DMS153 treated with DMSO at 0.1 percent for 48 hours (cell line): ENCODE data around the gene EGFR.
A peak's percentile ranks its signal among the peaks of the same experiment; 100 is the strongest.

ENCODE experiments used
- DNase-seq: peaks from one replicate; lab custom pipeline; 2025; ENCODE audit not compliant: unreplicated experiment; lab: John Stamatoyannopoulos, UW

EGFR gene

DNA sequence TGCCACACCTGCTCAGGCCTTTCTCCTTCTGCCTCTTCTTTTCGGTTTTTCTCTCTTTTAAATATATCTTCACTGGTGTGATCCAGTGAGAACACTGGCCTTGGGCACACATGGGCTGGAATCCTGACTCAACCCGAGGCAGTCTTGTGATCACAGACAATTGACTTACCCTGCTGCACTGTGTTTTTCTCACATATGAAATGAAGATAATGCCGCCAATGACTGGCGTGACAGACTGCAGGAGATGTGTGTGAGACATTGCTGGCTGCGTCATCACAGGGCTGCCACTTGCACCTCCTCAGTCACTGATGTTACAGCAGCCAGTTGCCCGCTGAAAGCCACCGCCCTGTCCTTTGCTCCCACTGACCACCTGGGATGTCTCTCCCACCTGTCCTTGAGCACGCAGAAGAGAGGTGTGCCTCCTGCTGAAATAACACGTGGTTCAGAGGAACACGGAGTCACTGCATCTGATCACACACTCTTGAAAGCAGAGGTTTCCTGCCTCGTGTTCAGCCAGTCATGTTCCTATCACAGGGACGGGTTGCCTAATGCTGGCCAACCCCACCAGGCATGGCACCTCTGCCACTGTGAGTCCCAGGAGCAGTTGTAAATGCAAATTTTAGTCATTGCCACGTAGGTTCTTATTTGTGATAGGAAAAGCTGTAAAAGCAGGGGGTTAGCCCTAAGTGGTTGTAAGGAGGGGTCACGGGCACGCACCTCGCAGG, 221.8 kb downstream of the EGFR start:
- no peak for DNase-seq

DNA sequence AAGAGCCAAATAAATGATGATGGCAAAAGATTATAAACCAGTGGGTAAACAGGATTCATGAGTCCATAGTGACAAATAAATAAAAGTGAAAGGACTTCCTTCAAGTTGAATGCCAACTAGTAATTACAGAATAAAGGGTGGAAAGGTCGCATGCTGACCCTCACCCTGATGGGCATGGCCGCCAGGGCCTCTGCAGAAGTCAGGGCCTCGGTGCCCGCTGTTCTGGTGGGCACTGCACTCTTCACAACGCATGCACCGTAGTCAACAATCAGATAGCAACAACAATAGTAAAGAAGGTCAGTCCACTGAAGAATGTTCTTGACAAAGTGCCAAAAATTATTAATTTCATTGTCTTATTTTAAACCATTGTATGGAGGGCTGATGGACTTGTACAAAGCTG, 223.1 kb downstream of the EGFR start:
- no peak for DNase-seq

DNA sequence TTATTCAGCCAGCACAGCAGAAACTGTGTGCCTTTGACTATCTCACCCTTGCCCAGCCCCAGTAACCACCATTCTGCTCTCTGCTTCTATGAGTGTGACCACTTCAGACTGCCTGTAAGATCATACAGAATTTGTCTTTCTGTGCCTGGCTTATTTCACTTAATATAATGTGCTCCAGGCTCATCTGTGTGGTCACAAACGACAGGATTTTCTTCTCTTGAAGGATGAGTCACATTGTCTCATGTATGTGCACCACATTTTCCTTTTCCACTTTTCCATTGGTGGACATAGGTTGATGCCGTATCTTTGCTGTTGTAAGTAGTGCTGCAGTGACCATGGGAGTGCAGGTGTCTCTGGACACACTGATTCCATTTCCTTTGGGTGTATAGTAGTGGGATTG, 223.8 kb downstream of the EGFR start:
- DNase-seq, result no peak

DNA sequence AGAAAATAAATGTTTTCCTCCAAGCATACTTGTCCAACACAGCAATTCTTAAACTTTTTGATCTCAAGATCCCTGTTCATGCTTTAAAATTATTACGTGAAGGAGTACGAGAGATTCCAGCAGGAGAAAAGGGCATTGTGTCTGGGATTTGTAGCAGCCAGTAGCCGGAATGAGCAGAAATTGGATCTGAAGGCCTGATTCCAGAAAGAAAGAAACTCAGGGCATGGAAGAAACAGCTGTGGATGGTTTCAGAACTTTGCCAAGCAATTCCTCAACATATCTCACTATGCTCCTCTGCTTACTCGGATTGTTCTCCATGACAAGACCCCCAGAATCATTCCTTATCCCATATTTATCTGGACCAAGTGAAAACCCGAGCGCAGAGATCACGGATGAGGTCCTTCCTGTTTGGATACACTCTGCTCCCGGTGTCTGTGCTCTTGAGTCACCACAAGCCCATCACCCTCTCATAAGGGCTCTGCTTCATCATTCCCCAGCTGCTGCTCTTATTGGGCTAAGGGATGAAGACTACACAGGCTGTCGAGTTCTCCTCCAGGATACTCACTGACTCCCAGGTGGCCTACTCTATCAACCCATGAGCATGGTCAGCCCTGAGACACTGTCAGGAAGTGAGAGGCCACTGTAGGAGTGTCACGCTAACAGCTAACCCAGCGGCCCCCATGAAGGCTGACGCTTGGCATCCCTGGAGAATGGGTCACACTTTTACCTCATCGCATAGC, 225.4 kb downstream of the EGFR start:
- DNase-seq, result no peak

DNA sequence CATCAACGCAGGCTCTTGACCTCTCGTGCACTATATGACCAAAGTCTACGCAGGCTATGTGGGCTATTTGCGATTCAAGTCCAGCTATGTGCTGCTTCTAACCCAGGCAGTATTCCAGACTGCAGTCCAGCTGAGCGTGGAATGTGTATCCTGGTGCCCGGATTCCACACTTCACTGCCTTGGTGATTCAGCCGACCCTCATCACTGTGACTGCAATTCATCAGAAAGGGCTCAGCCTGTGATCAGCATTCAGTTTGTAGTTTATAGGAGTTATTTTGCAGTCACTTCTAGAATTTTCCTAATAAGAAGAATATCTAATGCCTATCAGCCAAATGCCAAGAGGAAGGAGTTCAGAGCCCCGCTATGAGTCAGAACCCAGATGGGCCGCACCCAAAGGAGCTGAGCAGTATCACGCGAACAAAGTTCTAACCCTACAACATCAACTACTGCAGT, 226.5 kb downstream of the EGFR start:
- DNase-seq, result no peak

DNA sequence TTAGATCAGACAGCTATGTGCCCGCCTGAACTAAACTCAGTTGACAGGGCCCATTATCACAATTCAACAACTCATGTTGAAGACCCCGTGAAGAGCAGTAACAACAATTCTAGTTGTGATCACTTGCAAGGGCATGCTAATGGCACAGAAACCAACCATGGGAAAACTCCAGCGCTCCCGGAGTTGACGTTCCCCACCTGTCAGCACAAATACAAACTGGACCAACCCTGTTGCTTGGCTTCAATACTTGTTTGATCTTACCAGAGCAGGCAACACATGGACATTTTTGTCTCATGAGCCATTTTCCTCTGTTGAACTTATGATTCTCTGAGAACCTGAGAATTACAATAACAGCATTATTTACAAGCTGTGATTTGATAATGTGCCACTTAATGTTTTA, 227.4 kb downstream of the EGFR start:
- DNase-seq, result no peak

DNA sequence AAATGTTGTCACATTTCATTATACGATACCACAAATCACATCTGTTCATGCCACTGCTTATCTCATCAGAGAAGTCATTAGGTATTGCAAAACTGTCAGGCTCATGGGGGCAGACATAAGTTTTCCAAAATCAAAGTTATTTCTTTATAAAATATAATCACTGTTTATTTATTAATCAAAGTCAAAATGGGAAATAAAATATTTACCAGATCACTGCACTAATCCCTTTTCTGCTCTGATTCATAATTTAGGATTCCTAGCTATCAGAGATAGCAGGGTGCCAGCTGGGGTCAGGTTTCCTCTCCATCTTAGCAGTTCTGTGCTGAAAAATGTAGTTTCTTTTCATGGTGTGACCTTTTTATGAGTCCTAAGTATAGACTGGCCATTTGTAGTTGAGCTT, 228.6 kb downstream of the EGFR start:
- DNase-seq, result no peak

DNA sequence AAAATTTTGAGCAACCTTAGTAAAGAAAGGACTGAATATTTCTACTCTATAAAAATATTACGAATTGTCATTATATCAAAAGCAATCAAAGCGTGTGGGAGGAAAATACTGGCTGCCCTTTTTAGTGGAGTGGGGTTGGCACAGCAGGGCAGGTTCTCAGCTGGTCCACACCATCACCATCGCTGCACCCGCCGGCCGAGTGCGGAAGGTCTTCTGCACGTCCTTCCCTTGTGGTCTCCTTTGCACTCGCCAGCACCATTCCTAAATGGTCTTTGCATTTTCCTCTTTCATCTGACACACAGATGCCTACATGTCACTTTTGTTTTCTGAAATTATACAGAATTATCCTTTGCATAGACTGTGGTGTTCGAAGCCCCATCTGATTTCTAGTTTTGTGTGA, 229.7 kb downstream of the EGFR start:
- DNase-seq, result no peak

DNA sequence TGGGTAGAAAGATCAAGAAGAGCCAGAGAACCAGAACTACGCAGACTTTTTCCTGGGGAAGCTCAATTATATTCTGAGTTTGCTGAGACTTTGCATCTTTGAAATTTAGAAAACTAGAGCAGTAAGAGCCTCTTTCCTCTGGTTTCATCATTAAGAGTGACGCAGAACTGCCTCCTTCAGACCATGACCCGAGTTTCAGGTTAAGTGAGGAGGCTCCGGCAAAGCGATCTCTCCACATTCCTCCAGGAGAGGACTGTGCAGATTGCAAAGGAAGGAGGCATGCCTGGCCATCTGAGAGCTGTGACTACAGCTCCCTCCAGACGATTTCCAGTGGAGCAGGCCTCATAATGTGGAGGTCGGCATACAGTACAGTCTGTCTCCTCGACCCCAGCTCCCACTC, 230.5 kb downstream of the EGFR start:
- no peak for DNase-seq

DNA sequence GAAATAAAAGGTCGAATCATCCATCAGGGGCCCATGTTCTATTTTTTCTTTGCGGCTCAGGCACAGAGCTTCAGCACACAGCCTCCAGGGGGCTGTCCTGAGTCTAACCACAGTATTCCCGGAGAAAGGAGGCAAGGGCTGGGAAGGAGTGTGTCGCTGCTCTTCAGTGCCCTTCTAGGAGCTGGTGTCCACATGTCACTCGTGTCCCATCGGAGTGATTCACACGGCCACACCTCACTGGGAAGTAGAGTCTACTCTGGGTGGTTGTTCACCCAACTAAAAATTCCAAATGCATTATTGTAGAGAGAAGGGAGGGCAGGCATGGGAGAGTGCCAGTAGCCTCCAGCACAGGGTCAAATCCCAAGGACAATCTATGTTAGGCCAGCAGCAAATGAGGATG, 231.5 kb downstream of the EGFR start:
- DNase-seq, result no peak

DNA sequence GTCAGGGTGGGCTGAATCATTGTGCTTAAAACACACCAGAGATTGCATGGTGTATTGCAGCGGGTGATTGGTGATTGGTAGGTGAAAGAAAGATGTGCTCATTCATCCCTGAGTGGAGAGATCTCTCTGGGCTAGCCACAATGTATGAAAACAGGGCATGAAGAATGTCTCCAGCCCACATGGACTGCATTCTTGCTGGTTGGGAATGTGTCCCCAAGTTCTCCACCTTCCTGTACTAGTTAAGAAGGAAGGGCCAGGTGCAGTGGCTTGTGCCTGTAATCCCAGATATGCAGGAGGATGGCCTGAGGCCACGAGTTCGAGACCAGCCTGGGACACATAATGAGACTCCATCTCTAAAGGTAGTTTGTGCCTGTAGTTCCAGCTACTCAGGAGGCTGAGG, 232.5 kb downstream of the EGFR start:
- DNase-seq, result no peak

DNA sequence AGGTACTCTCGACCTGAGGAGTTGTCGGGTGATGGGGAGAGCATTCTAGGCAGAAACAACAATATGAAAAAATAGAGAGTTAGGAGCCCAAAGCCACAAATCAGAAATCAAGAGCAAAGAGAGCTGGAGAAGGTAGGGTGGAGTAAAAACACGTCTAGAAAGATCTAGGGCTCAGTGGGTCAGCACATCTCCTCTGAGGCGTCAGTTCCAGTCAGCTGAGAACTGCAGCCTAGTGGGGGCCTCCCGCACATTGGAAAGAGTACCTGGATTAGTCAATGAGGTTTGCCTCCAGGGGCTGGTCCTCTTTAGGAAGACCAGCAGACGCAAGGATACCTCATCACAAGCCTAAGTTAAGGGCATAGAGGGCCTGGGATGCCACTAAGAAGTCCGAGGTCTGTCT, 233.1 kb downstream of the EGFR start:
- no peak for DNase-seq

DNA sequence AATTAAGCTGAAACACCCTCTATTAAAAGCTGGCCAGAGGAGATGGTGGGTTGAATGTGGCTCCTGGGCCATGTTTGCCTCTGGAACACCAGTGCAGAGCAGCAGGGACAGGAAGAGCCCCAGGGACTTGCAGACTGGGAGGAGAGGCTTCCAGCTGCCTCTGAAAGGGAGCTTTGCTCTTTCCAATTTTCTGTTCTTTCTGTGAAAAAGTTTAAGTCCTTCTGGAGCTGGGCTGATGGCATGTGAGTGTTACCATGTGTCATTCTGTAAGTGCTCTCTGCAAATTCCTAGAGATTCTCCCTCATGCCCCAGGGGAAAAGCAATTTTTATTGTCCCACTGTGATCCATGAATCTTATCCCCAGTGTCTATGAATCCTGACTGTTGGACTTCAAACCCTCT, 233.6 kb downstream of the EGFR start:
- DNase-seq, result no peak

DNA sequence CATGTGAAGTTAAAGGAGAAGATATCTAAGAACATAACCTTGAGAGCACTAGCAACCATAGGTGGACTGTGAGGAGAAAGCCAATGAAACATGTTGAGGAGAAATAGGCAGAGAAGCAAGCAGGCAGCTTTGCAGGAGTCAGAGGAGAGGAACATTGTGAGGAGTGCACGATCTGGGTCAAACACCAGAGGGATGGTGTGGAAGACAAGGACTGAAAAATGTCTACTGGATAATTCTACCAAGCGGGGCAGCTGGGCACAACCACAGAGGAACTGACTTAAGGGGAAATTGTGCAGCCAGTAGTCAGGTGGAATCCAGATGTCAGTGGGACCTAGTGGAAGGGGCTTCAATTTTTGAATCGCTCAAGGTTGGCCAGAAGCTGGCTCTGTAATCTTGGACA, 234.4 kb downstream of the EGFR start:
- no peak for DNase-seq

DNA sequence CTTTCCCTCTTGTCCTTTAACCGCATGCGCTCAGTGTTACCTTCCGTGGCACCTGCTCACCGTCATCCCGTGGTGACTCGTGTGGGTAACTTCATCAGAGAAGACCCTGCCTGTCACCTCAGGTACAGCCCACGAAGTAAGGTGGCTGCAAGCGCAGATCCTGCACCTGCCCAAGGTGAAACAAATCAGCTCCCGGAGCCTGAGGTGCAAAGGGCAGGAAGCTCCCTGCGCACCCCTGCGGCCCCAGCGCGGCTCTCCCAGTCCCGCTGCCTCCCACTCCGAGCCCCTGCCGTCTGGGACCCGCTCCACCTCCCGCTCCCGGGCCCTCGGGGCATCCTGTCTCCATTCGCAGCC, 235.4 kb downstream of the EGFR start:
- no peak for DNase-seq

DNA sequence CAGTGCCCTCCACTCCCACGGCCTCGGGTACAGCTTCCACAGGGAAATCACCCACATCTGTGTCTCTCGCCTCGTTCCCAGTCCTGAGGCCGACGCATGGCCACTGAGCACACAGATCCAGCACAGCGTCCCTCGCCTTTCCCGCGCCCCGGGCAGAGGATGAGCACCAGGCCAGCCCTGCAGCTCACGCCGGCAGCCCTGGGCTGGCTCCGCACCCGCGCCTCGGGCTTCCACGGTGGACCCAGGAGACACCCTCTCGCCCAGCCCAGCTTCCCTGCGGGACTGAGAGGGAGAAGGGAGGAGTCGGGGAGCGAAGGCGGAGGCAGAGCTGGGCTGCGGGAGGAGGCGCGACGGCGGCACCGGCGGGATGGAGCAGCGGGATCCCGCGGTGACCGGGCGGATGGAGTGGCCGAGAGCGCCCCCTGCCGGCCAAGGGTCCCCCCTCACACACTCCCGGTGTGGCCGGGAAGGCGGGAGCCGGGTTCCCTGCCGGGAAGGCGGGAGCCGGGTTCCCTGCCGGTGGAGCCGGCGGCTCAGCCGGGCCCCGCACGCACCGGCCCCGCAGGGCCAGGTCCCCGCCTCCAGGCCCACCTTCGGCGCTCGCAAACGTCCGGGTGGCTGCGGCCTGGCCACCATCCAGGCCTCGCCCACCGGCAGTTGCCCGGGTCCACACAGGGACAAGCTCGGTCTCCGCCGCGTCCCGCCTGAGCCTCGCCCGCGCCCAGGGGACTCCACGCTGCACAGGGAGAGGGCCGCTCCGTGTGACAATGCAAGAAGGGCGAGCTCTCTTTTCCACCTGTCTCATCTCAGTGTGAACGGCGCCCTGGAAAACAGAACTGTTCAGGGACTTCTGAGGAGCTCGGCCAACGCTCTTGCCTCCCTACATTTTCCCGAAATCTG, 236.0 kb downstream of the EGFR start:
- DNase-seq, result peak; percentile 85

DNA sequence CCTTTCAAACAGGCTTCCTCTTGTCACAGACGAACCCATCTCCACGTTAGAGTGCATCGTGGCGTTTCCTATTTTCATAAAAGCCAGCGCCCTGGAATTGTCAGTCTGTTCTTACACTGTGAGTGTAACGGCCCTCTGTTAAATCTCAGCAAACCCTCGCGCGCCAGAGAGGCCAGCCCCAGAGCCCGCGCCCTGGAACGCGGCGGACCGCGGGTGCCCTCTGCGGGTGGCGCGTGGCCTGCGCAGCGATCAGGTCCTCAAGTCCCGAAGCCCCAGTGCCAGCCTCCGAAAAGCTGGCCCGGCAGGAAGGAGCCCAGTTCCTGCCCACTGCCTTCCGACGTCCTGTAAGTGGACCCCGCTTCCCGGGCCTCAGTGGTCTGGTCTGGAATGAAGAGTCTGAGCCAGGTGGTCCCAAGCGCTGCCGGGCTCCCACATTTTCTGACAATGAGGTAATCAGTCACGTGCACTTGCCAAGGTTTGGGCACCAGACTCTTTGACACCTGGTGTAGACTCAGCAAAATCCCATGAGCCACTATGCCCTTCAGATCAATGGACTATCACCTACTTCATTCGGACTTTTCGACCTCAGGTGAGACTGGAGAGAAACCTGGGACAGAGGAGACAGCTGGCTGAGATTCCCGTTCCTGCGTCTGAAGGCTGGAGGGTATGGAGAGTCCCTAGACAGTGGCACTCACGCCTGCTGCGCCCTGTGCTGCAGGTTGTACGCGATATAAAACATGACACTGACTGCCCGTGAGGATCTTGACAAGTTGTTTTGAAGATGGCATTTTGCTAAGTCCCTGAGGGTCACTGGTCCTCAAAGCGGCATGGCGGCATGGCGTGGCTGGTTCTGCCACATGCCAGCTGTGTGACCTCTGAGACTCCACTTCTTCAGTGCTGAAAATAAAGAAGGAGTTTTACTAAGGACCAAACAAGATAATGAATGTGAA, 237.0 kb downstream of the EGFR start:
- peak; percentile 81 for DNase-seq

DNA sequence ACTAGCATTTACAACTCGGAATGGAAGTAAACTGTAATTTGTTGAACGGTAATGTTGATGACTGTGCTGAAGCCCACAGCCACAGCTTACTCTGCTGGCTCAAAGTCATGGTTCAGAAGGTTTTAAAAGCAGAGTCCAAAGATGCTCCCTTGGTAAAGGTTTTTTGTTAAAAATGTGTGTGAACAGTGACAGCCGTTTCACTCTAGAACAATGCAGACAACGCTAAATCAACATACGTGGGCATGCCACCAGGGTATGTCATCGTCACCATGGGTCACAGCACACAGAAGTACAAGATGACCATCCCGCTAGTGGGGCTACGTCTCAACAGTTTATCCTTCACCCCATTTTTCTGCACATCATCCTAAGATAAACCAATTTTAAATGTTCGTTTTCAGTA, 239.8 kb downstream of the EGFR start:
- DNase-seq, result no peak

DNA sequence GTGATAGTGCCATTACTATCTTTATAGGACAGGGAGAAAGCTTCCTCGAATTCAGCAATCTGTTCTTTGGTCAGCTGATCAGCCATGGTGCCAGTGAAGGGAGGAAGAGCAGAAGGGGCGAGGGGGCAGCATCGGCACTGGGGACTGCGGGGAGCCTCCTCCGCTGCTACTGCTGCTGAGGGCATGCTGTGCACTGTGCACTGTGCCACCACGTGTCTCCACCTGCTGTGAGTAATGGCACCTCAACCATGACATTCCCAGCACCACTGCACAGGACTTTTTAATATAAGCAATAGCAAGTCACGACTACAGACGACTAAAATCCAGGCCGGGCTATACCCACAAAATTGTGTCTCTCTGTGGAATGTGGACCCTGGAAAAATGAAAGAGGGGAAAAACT, 241.4 kb downstream of the EGFR start:
- no peak for DNase-seq

DNA sequence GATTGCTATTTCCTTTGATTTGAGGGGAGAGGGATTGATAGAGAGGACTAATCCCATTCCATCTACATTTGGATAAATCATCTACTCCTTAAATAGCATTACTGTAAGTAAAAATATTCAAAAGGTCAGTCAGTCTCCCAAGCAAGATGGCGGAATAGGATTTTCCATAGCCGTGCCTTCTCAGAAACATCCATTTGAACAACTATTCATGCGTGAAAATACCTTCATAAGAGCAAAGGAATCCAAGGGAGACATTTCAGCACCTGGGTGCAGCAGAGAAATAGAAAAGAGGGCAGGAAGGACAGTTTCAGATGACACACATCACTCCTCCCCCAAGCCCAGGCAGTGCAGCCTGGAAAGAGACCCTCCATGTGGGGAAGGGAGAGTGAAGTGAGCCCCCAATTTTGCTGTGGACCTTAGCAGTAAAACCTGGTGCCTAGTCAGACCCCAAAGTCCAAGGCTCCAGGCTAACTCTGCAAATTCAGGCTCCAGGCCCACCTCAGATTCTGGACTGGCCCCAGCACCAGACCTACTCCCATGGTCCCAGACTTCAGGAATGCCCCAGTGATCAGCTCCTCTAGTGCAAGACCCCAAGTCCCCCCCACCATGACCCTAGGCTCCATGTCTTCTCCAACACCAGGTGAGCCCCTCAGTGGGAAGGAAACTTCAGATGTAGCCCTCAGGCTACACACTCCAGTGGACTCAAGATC, 242.0 kb downstream of the EGFR start:
- no peak for DNase-seq
